ENCODE results near the gene ARL11. TPM values are rescaled to one million over a fixed set of nuclear protein-coding genes. Genes with fewer than 3 reads are reported as not detected.

Gene ARL11
- total and polyA plus RNA-seq, 2 experiments from 2014 or later, result not detected

DNA sequence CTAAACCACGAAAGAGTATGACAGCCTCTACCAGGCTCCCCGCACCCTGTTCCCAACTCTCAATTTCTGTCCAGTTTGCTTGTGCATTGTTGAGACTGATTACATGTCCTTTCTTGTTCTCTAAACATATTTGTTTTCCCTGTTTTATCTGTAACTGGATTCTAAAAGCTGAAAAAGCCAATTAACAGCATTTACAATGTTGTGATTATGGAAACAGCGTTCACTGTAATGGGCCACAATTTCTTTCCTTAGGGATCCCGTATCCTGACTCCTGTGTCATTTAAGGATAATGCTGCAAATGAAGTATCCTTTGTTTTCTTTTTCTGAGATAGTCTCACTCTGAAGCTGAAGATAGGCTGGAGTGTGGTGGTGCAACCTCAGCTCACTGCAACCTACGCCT lies 42.5 kb downstream of the ARL11 start:
- peaks cover 7% of the 10 kb centered on the region; the same call in 1 of the 2 replicates for H3K4me1 ChIP-seq (ENCODE audit: insufficient read depth)
- H3K4me3 ChIP-seq, result no peak overlapping the region
- no peaks in the 10 kb centered on the region for H3K9me3 ChIP-seq (ENCODE audit: low read depth)
- WGBS, 2 experiments (ENCODE audit: low coverage in 1 of 2, low lambda C conversion rate in 2 of 2, missing lambda C conversion rate in 2 of 2), result 95 to 97% methylated on average over 5 of the region's 5 CpGs
- TF ChIP-seq EZH2phosphoT487 (IDR thresholded peaks at IDR 0.05; ENCODE audit: insufficient read depth, low read depth) (no peak), EZH2 (IDR thresholded peaks at IDR 0.05; ENCODE audit: insufficient read depth, poor library complexity, severe bottlenecking) (no peak)
- H3K9me2 ChIP-seq (ENCODE audit: insufficient read depth), result no peaks in the 10 kb centered on the region
- no peaks in the 10 kb centered on the region for H3K27me3 ChIP-seq (replicated peaks; ENCODE audit: insufficient read depth)
- DNase-seq, result no peak
- H3K27ac ChIP-seq, result no peak overlapping the region
- H3K36me3 ChIP-seq (ENCODE audit: low read depth), result no peaks in the 10 kb centered on the region
- peaks cover 18% of the 10 kb centered on the region; the same call in 1 of the 2 replicates for H3K79me2 ChIP-seq (ENCODE audit: insufficient read depth)
- H3K4me2 ChIP-seq (ENCODE audit: unreplicated experiment), result no peak overlapping the region
- no peak overlapping the region for H2AFZ ChIP-seq
- H3K9ac ChIP-seq, result no peak overlapping the region
- no peaks in the 10 kb centered on the region; the same call in none of the 2 replicates for H4K20me1 ChIP-seq (ENCODE audit: insufficient read depth)
- no peaks in the 10 kb centered on the region for H3F3A ChIP-seq (ENCODE audit: insufficient read depth)
- in situ Hi-C loops (cut with MboI), result loop anchor here (10.0 to 25.0 kb wide), 2 partner anchors 174 to 1391 kb away; no protein-coding TSS in a partner anchor

DNA sequence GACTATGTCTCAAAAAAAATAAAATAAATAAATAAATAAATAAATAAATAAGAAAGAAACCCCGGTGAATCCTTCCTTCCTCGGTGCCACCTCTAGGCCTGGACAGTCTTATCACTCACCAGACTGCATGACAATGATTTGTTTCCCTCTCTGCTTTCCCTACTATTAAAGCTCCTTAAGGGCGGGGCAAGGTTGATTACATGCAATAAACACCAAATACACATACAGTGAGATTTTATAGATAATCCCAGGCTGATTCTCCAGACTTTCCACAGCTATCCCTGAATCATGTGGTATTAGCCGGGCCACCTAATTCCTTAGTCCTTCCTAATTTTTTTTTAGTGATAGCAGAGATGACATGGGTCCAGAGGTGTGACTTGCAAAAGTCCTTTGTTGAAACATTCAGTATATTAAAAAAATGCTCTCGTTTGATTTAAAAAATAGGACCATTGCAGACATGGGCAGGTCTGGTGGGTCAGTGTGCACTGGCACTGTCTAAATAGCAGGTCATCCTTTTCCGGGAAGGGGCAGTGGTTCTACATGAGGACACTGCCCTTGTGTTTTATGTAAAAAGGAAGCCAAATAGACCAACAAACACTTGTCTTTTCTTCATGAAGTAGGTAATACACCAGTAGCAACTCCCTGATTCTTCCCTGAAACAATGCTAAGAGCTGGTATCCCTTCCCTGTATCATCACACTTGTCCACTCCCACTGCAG lies 48.4 kb downstream of the ARL11 start:
- Histone ChIP-seq H3K9me3 (ENCODE audit: low read depth) (no peaks in the 10 kb centered on the region), H3K27me3 (replicated peaks; ENCODE audit: insufficient read depth) (no peaks in the 10 kb centered on the region), H3K36me3 (ENCODE audit: low read depth) (no peaks in the 10 kb centered on the region), H3K79me2 (ENCODE audit: insufficient read depth) (peaks cover 37% of the 10 kb centered on the region), H4K20me1 (ENCODE audit: insufficient read depth) (no peaks in the 10 kb centered on the region), H3F3A (ENCODE audit: insufficient read depth) (no peaks in the 10 kb centered on the region), H3K9ac (no peak overlapping the region), H3K27ac (no peak overlapping the region), H3K4me2 (ENCODE audit: unreplicated experiment) (no peak overlapping the region), H3K4me1 (ENCODE audit: insufficient read depth) (no peaks in the 10 kb centered on the region), H3K9me2 (ENCODE audit: insufficient read depth) (no peaks in the 10 kb centered on the region), H3K4me3 (no peak overlapping the region), H2AFZ (no peak overlapping the region)
- 83 to 87% methylated on average over 6 of the region's 6 CpGs for WGBS, 2 experiments (ENCODE audit: low coverage in 1 of 2, low lambda C conversion rate in 2 of 2, missing lambda C conversion rate in 2 of 2)
- TF ChIP-seq EZH2phosphoT487 (IDR thresholded peaks at IDR 0.05; ENCODE audit: insufficient read depth, low read depth) (no peak), EZH2 (IDR thresholded peaks at IDR 0.05; ENCODE audit: insufficient read depth, poor library complexity, severe bottlenecking) (no peak)
- no peak for DNase-seq
- in situ Hi-C loops (cut with MboI), result loop anchor here (10.0 kb wide), 1 partner anchor 168 kb away; no protein-coding TSS in a partner anchor

DNA sequence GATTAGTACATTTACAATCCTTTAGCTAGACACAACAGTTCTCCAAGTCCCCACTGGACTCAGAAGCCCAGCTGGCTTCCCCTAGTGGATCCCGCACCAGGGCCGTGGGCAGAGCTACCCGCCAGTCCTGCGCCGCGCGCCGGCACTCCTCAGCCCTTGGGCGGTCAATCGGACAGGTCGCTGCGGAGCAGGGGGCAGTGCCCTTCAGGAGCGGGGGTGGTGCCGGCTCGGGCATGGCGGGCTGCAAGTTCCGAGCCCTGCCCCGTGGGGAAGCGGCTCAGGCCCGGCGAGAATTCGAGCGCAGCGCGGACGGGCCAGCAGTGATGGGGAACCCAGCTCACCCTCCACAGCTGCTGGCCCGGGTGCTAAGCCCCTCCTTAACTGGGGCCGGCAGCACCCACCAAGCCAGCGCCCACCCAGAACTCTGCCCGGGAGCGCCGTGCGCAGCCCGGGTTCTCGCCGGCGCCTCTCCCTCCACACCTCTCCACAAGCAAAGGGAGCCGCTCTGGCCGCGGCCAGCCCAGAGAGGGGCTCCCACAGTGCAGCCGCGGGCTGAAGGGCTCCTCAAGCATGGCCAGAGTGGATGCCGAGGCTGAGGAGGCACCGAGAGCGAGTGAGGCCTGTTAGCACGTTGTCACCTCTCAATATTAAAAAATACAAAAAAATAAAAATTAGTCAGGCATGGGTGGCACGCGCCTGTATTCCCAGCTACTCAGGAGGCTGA lies 50.0 kb downstream of the ARL11 start:
- WGBS, 2 experiments (ENCODE audit: low coverage in 1 of 2, low lambda C conversion rate in 2 of 2, missing lambda C conversion rate in 2 of 2), result 96 to 98% methylated on average over 45 to 48 of the region's 48 CpGs
- H2AFZ ChIP-seq, result no peak overlapping the region
- no peaks in the 10 kb centered on the region for H4K20me1 ChIP-seq (ENCODE audit: insufficient read depth)
- H3K27ac ChIP-seq, result no peak overlapping the region
- no peaks in the 10 kb centered on the region for H3K4me1 ChIP-seq (ENCODE audit: insufficient read depth)
- H3K9me2 ChIP-seq (ENCODE audit: insufficient read depth), result no peaks in the 10 kb centered on the region
- H3K9ac ChIP-seq, result no peak overlapping the region
- H3K36me3 ChIP-seq (ENCODE audit: low read depth), result no peaks in the 10 kb centered on the region
- TF ChIP-seq EZH2 (IDR thresholded peaks at IDR 0.05; ENCODE audit: insufficient read depth, poor library complexity, severe bottlenecking) (no peak), EZH2phosphoT487 (IDR thresholded peaks at IDR 0.05; ENCODE audit: insufficient read depth, low read depth) (no peak)
- DNase-seq, result no peak
- no peaks in the 10 kb centered on the region for H3K27me3 ChIP-seq (replicated peaks; ENCODE audit: insufficient read depth)
- H3F3A ChIP-seq (ENCODE audit: insufficient read depth), result no peaks in the 10 kb centered on the region
- peaks cover 42% of the 10 kb centered on the region for H3K79me2 ChIP-seq (ENCODE audit: insufficient read depth)
- in situ Hi-C loops (cut with MboI), result loop anchor here (10.0 kb wide), 1 partner anchor 166 kb away; no protein-coding TSS in a partner anchor
- no peak overlapping the region for H3K4me2 ChIP-seq (ENCODE audit: unreplicated experiment)
- no peak overlapping the region for H3K4me3 ChIP-seq
- H3K9me3 ChIP-seq (ENCODE audit: low read depth), result no peaks in the 10 kb centered on the region

DNA sequence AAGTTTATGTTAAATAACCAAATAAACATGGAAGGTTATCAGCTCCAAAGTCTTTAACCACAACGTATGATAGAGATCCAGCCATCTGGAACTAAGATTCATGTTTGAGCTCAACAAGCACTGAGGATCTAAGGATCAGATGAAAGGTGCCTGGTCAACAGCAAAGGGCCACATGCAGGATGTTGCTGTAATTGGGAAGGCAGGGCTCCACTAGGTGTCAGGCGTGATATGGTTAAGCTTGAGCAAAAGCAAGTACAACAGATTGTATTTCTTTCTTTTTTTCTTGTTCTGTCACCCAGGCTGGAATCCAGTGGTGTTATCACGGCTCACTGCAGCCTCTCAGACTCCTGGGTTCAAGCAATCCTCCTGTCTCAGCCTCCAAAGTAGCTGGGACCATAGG lies 50.9 kb downstream of the ARL11 start:
- peaks cover 51% of the 10 kb centered on the region for H3K79me2 ChIP-seq (ENCODE audit: insufficient read depth)

More for the DNA sequence above, 50.9 kb downstream of the ARL11 start:
- no peak for TF ChIP-seq EZH2 (IDR thresholded peaks at IDR 0.05; ENCODE audit: insufficient read depth, poor library complexity, severe bottlenecking)
- no peak for TF ChIP-seq EZH2phosphoT487 (IDR thresholded peaks at IDR 0.05; ENCODE audit: insufficient read depth, low read depth)
- DNase-seq, result peak; percentile 22
- H3K4me1 ChIP-seq (ENCODE audit: insufficient read depth), result no peaks in the 10 kb centered on the region
- no peak overlapping the region for H2AFZ ChIP-seq
- no peaks in the 10 kb centered on the region for H3F3A ChIP-seq (ENCODE audit: insufficient read depth)
- H3K4me2 ChIP-seq (ENCODE audit: unreplicated experiment), result no peak overlapping the region
- in situ Hi-C loops (cut with MboI), result loop anchor here (10.0 kb wide), 1 partner anchor 166 kb away; no protein-coding TSS in a partner anchor
- no peak overlapping the region for H3K27ac ChIP-seq
- 75 to 86% methylated on average over 3 of the region's 3 CpGs for WGBS, 2 experiments (ENCODE audit: low coverage in 1 of 2, low lambda C conversion rate in 2 of 2, missing lambda C conversion rate in 2 of 2)
- no peaks in the 10 kb centered on the region for H3K36me3 ChIP-seq (ENCODE audit: low read depth)
- no peaks in the 10 kb centered on the region for H3K9me3 ChIP-seq (ENCODE audit: low read depth)
- H4K20me1 ChIP-seq (ENCODE audit: insufficient read depth), result no peaks in the 10 kb centered on the region
- no peaks in the 10 kb centered on the region for H3K27me3 ChIP-seq (replicated peaks; ENCODE audit: insufficient read depth)
- H3K9me2 ChIP-seq (ENCODE audit: insufficient read depth), result no peaks in the 10 kb centered on the region
- no peak overlapping the region for H3K9ac ChIP-seq
- no peak overlapping the region for H3K4me3 ChIP-seq

All from GM23248 (cell line).